ENCODE results near the gene USP32. TPM values are rescaled to one million over a fixed set of nuclear protein-coding genes. Genes with fewer than 3 reads are reported as not detected.
"Not testable (repeated sequence)": the region's sequence is repeated elsewhere in the genome, so short reads cannot be mapped to it uniquely, and the experiment has no call there.

The USP32 gene
- total RNA-seq, 1 experiment from 2014 or later = 31.0 TPM

- H3K9me3 ChIP-seq (replicated peaks); H3K4me3 ChIP-seq; H3K27ac ChIP-seq; DNase-seq; H3K36me3 ChIP-seq; H3K27me3 ChIP-seq; H3K4me1 ChIP-seq: not testable (repeated sequence)
Observed at GRCh38 chr17:60419003-60419402, 27.1 kb upstream of the USP32 start.

GRCh38 chr17:60416368-60416925 lies 24.5 kb upstream of the USP32 start:
- Histone ChIP-seq H3K27me3 (no peaks in the 10 kb centered on the region), H3K4me3 (no peak overlapping the region), H3K36me3 (no peaks in the 10 kb centered on the region), H3K4me1 (no peaks in the 10 kb centered on the region), H3K27ac (no peak overlapping the region), H3K9me3 (replicated peaks) (no peaks in the 10 kb centered on the region)
- no peak for DNase-seq

GRCh38 chr17:60415146-60415545 lies 23.2 kb upstream of the USP32 start:
- Histone ChIP-seq H3K4me1 (no peaks in the 10 kb centered on the region), H3K4me3 (no peak overlapping the region), H3K27me3 (no peaks in the 10 kb centered on the region), H3K9me3 (replicated peaks) (no peaks in the 10 kb centered on the region), H3K27ac (no peak overlapping the region), H3K36me3 (no peaks in the 10 kb centered on the region)
- DNase-seq = no peak

GRCh38 chr17:60412701-60413100 lies 20.8 kb upstream of the USP32 start:
- no peaks in the 10 kb centered on the region for H3K27me3 ChIP-seq
- no peak overlapping the region for H3K4me3 ChIP-seq
- no peaks in the 10 kb centered on the region for H3K36me3 ChIP-seq
- no peak overlapping the region for H3K27ac ChIP-seq
- H3K4me1 ChIP-seq = no peaks in the 10 kb centered on the region; the same call in 1 of the 2 replicates
- H3K9me3 ChIP-seq (replicated peaks) = no peaks in the 10 kb centered on the region
- DNase-seq = no peak

- no peak overlapping the region for H3K27ac ChIP-seq
- H3K36me3 ChIP-seq = no peaks in the 10 kb centered on the region
- H3K4me3 ChIP-seq = no peak overlapping the region
- H3K27me3 ChIP-seq = no peaks in the 10 kb centered on the region
- H3K4me1 ChIP-seq = no peaks in the 10 kb centered on the region; the same call in 1 of the 2 replicates
- H3K9me3 ChIP-seq (replicated peaks) = no peaks in the 10 kb centered on the region
- DNase-seq = no peak
Observed at GRCh38 chr17:60410001-60410400, 18.1 kb upstream of the USP32 start.

GRCh38 chr17:60406887-60407286 lies 15.0 kb upstream of the USP32 start:
- Histone ChIP-seq H3K27ac (no peak overlapping the region), H3K4me3 (no peak overlapping the region), H3K9me3 (replicated peaks) (no peaks in the 10 kb centered on the region), H3K4me1 (no peaks in the 10 kb centered on the region; the same call in 1 of the 2 replicates), H3K36me3 (no peaks in the 10 kb centered on the region), H3K27me3 (no peaks in the 10 kb centered on the region)
- DNase-seq = no peak

- no peak overlapping the region for H3K27ac ChIP-seq
- no peaks in the 10 kb centered on the region for H3K27me3 ChIP-seq
- no peak overlapping the region for H3K4me3 ChIP-seq
- no peaks in the 10 kb centered on the region for H3K36me3 ChIP-seq
- no peaks in the 10 kb centered on the region; the same call in 1 of the 2 replicates for H3K4me1 ChIP-seq
- H3K9me3 ChIP-seq (replicated peaks) = no peaks in the 10 kb centered on the region
- no peak for DNase-seq
Observed at GRCh38 chr17:60403962-60404361, 12.0 kb upstream of the USP32 start.

- Histone ChIP-seq H3K27ac (no peak overlapping the region), H3K4me3 (no peak overlapping the region), H3K36me3 (no peaks in the 10 kb centered on the region), H3K27me3 (no peaks in the 10 kb centered on the region), H3K4me1 (no peaks in the 10 kb centered on the region; the same call in 1 of the 2 replicates), H3K9me3 (replicated peaks) (no peaks in the 10 kb centered on the region)
- no peak for DNase-seq
Observed at GRCh38 chr17:60403523-60403810, 11.5 kb upstream of the USP32 start.

GRCh38 chr17:60401819-60402218 lies 9.9 kb upstream of the USP32 start:
- no peak for DNase-seq
- Histone ChIP-seq H3K36me3 (no peaks in the 10 kb centered on the region), H3K4me1 (no peaks in the 10 kb centered on the region), H3K27ac (no peak overlapping the region), H3K9me3 (replicated peaks) (no peaks in the 10 kb centered on the region), H3K27me3 (no peaks in the 10 kb centered on the region), H3K4me3 (no peak overlapping the region)

GRCh38 chr17:60398227-60398959 lies 6.5 kb upstream of the USP32 start:
- no peaks in the 10 kb centered on the region for H3K9me3 ChIP-seq (replicated peaks)
- no peak overlapping the region for H3K27ac ChIP-seq
- no peaks in the 10 kb centered on the region for H3K27me3 ChIP-seq
- H3K4me1 ChIP-seq = no peaks in the 10 kb centered on the region
- H3K36me3 ChIP-seq = no peaks in the 10 kb centered on the region
- DNase-seq = no peak
- no peak overlapping the region for H3K4me3 ChIP-seq

GRCh38 chr17:60396412-60396811 lies 4.5 kb upstream of the USP32 start:
- Histone ChIP-seq H3K9me3 (replicated peaks) (no peaks in the 10 kb centered on the region), H3K36me3 (no peaks in the 10 kb centered on the region), H3K27me3 (no peaks in the 10 kb centered on the region), H3K4me1 (no peaks in the 10 kb centered on the region), H3K27ac (no peak overlapping the region), H3K4me3 (no peak overlapping the region)
- DNase-seq = no peak

- no peak for DNase-seq
- no peaks in the 10 kb centered on the region for H3K9me3 ChIP-seq (replicated peaks)
Observed at GRCh38 chr17:60395508-60396065, 3.7 kb upstream of the USP32 start.

GRCh38 chr17:60393840-60394723 lies 2.1 kb upstream of the USP32 start:
- Histone ChIP-seq H3K27me3 (no peaks in the 10 kb centered on the region), H3K27ac (no peak overlapping the region), H3K4me3 (no peak overlapping the region), H3K36me3 (no peaks in the 10 kb centered on the region), H3K4me1 (peaks cover 5% of the 10 kb centered on the region; the same call in 1 of the 2 replicates), H3K9me3 (replicated peaks) (no peaks in the 10 kb centered on the region)
- DNase-seq = no peak

More at GRCh38 chr17:60395508-60396065, 3.7 kb upstream of the USP32 start:
- H3K4me3 ChIP-seq = no peak overlapping the region
- no peaks in the 10 kb centered on the region for H3K4me1 ChIP-seq
- H3K36me3 ChIP-seq = no peaks in the 10 kb centered on the region
- H3K27me3 ChIP-seq = no peaks in the 10 kb centered on the region
- H3K27ac ChIP-seq = no peak overlapping the region

GRCh38 chr17:60392845-60393702 lies 1.1 kb upstream of the USP32 start:
- Histone ChIP-seq H3K27me3 (no peaks in the 10 kb centered on the region), H3K9me3 (replicated peaks) (no peaks in the 10 kb centered on the region), H3K4me3 (peak overlapping the region; percentile 93), H3K36me3 (no peaks in the 10 kb centered on the region), H3K27ac (peak overlapping the region; percentile 94), H3K4me1 (peaks cover 5% of the 10 kb centered on the region; the same call in 1 of the 2 replicates)
- peak; percentile 57 to 73 for DNase-seq

Measured in SJCRH30 (cell line).